GM18909 (cell line): ENCODE data around the gene CCDC144A.
"Not testable (repeated sequence)": the region's sequence is repeated elsewhere in the genome, so short reads cannot be mapped to it uniquely, and the experiment has no call there.

Experiments used
- ATAC-seq: cut with Tn5 transposase; IDR thresholded peaks from one replicate; pipeline ENCODE4 v1.9.1; 2021; ENCODE audit warnings: mild to moderate bottlenecking; ENCODE audit not compliant: unreplicated experiment, poor library complexity

CCDC144A gene

GRCh38 chr17:16817940-16818339 is 127.9 kb downstream of the CCDC144A start:
- not testable (repeated sequence) for ATAC-seq

GRCh38 chr17:16818340-16818739 is 128.3 kb downstream of the CCDC144A start:
- no peak for ATAC-seq

DNA sequence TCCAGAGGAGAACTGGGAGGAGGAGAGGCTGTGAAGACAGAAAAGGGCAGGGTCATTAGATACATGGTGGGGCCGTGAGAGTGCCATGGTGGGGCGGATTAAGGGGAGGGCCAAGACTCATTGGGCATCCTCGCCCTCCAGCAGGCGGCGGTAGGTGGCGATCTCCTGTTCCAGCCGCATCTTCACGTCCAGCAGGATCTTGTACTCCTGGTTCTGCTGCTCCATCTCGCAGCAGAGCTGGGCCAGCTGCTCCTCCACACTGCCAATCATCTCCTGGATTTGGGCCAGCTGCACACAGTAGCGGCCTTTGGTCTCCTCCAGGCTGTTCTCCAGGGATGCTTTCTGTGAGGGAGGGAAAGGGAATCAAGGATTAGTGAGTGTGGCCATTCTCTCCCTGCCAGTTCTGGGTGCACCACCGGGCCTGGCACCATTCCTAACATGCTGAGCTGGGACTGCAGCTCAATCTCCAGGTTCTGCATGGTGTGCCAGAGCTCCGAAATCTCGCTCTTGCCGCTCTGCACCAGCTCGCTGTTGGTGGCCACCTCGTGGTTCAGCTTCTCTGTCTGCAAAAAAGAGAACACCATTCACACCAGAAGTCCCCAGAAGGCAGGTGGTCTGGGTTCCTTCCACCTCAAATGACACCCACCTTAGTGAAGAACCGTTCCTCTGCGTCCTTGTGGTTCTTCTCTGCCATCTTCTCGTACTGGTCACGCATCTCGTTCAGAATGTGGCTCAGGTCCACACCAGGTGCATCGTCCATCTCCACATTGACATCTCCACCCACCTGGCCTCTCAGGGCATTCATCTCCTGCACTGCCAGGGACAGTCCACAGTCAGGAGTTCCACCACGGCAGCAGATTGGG is 129.0 kb downstream of the CCDC144A start:
- ATAC-seq: no peak

- ATAC-seq: no peak
Measured at GRCh38 chr17:16820161-16820877, 130.3 kb downstream of the CCDC144A start.

- no peak for ATAC-seq
Measured at GRCh38 chr17:16820979-16821543, 131.0 kb downstream of the CCDC144A start.

DNA sequence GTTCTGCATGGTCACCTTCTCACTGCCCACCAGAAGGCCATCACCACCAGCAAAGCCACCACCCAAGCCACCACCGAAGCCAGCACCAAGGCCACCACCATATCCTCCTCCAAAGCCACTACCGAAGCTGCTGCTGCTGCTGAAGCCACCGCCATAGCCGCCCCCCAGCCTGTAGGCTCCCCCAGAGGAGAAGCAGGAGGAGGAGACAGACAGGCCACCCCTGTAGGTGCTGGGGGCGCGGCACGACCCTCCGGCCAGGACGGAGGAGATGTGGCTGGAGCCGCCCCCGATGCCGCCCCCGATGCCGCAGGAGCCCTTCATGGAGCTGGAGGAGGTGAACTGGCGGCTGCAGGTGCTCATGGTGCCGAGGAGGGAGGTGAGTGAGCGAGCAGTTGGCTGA is 132.1 kb downstream of the CCDC144A start:
- not testable (repeated sequence) for ATAC-seq

GRCh38 chr17:16823768-16824406 is 133.8 kb downstream of the CCDC144A start:
- ATAC-seq: not testable (repeated sequence)
